ENCODE measurements around the gene SUN2.

SUN2 gene

DNA sequence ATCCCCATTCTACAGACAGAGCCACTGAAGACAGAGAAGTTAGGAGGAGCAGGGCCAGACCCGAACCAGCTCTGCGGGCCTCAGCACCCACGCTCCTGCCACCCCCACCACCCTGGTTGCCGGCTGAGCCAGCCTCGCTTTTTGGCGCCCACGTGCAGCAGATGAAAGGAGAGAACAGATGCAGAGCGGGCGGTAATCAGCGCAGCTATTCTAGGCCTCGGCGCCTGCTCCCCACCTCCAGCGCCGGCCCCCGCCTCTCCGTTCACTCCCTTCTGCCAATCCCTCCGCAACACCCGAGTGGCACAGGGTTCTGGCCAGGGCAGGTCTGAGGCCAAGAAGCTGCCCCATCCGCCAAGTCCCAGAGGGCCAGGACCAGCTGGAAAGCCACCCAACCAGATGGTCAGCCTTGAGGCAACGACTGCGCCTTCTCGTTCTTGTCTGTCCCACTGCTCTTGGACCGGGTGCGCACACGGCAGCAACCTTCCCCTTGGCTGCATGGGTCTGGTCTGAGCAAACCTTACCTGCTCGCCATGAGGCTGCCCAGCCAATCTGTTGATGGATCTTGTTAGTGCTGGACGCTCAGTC is 21.4 kb upstream of the SUN2 start:
- no peak for DNase-seq

DNA sequence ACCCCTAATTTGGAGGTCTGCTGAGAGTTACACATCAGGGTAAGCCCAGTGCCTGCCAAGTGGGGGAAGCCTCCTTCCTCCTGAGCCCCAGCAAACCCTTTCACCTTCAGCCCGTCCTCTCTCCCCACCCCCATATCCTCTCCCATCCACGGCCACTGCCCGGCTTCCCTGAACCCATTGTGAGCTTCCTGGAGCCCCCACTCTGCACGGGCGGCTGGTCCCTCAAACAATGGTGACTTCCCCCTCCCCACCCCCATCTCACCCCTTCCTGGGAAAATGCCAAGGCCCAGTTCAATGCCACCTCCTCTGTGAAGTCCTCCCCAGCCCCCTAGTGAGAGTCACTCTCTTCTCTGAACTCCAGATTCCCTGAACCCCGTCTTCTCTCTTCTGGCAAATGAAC is 20.3 kb upstream of the SUN2 start:
- no peak for DNase-seq

DNA sequence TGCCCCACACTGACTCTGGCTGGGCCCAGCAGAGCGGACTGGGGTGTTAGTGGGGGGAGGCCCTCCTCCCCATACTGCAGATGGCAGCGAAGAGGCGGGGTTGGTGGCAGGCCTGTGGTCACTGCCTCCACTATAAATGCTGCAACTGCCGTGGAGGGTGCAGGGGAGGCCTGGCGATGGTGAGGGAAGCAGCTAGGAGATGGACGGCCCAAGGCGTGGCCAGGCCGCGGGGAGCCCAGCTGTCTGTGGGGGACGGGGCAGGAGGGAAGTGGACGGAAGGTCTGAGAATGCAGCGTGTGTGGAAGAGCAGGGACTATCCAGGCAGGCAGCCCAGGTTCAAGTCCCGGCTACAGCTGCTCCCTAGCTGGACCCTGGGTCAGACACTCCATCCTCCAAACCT is 19.9 kb upstream of the SUN2 start:
- DNase-seq = no peak

DNA sequence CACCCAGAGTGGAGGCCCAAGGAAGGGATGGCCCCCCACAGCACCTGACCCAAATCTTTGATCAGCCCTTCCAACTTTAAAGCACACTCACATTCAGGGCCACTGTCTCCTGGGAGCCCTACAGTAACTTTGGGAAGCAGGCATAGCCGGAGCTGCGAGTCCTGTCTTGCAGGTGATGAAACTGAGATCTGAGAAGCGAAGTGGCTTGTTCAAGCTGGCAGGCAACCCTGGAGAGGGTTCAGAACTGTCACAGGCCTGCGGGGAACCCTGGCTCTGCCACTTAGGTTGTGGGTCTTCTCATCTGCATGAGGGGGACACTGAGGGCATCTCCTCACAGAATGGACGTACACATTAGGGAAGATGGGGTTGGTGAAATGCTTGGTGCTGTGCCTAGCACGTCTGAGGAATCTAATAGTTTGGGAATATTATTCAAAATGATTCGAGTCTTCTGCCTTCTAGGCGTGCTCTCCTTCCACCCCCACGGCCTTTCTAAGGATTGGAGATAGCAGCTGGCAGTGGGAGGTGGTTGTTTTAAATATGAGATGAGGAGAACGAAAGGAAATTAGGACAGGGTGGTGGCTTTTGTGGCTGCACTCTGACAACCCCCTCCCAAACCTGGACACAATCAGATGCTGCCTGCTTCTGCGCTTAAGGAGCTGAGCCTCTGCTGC is 18.8 kb upstream of the SUN2 start:
- DNase-seq = no peak

DNA sequence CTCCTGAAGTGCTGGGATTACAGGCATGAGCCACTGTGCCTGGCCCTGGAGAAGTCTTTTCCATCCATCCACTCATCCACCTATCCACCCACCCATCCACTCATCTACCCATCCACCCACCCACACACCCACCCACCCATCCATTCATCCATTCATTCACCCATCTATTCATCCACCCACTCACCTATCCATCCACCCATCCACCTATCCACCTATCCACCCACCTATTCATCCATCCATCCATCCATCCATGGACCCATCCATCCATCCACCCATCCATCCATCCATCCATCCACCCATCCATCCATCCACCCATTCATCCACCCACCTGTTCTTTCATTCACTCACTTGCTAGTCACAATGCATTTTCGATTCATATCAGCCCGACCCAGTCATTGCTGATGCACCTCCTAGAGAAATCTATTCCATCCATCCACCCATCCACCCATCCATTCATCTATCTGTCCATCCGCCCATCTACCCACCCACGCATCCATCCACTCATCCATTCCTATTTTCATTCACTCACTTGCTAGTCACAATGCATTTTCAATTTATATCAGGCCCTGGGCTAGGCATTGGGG is 17.7 kb upstream of the SUN2 start:
- no peak for DNase-seq

DNA sequence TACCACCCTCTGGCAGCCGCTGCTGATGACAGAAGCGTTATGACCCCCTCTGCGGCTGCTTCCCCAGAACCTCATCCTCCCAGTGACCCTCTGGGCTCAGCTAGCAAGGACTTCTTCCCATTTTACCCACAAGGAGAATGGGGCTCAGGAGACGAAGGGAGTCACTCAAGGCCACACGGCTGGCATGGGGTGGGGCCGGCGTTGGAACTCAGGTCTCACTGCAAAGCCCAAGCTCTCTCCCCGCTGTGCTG is 16.8 kb upstream of the SUN2 start:
- no peak for DNase-seq

DNA sequence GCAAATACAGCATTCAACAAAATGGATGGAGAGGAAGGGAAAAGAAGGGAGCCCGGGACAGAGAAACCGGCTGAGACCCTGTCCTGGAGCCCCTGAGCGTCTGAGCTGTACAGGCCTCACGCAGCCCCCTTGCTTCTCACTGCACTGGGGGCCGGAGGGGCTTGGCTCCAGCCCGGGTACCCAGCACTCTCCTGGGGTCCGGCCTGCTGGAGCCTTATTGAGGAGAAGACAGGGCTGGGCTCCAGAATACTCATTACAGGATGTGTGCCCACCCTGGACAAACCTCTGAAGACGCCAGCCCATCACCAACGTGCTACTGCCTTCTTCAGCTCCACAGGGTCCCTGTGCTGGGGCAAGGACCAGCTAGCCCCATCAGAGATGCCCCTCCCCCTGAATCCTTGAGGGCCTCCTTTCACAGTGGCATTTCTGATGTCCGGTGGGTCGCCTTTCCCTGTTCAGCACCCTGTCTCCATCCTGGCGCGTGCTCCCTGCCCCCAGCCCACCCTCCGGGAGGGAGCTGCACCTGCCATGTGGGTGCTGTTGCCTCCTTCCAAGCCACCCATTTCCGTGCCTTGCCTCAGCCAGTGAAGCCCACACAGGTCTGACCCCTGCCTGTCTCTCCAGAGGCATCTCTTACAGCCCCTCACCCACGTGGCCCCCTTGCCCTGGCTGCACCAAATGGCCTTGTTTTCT is 14.6 kb upstream of the SUN2 start:
- no peak for DNase-seq

DNA sequence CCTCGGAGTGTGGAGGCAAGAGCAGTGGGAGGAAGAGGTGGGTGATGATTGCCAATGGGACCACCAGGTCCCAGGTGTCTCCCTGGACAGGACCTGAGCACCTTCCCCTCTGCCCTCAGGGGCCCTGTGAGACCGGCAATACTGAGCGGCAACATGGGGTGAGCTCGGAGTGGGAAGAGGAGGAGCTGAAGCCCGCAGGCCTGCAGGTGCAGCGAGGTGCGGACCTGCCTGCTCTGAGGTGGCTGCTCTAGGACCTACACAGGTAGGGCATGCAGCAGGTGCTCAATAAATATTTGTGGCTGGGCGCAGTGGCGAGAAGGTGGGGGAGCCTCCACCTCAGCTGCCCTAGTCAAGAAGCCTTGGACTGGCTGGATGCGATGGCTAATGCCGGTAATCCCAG is 12.2 kb upstream of the SUN2 start:
- DNase-seq = no peak

DNA sequence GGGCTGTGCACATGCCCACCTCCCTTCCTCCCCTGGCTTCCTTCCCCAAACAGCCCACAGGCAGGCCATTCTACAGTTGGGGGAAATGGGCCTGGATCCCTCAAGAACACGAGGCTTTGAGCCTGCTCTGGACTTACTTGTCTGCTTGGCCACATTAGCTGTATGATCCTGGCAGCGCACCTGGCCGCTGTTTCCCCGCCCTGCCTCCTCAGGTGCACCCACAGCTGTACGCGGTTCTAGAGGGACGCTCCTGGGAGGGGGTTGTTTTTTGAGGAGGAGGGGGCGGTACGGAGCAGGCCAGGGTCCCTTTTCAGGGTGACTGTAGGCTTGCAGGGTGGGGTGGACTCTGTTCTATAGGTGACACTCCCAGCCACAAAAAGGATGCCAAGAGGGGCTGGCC is 11.5 kb upstream of the SUN2 start:
- no peak for DNase-seq

DNA sequence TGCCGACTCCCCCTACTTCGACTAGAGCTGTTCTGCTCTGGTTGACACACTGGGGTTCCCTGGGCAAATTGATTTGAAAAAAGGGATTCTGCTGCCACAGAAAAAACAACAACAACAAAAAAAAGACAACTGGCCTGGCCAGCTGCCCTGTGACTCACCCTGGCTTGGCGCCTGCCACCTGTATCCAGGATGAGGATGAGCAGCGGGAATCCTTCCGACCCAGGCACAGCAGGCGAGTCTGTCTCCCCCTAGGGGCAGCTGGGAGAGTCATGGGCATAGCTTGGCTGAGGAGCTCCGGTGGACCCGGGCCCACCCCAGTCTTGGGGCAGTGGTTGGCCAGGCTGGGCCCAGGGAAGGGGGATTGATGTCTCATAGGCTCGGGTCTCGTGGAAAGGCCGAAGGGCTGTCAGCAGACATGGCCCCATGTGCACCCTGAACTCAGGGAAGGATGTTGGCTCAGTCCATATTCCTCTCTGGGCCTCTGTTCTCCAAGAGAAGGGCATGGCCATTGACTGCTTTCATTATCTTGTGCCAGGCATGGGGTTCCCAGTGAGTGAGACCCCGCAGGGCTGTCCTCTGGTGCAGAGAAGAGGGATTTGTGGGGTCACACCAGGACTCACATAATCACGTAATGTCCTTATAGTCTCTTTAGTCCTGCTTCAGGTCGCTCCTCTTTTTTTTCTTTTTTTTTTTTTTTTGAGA is 10.4 kb upstream of the SUN2 start:
- peak; percentile 69 for DNase-seq

DNA sequence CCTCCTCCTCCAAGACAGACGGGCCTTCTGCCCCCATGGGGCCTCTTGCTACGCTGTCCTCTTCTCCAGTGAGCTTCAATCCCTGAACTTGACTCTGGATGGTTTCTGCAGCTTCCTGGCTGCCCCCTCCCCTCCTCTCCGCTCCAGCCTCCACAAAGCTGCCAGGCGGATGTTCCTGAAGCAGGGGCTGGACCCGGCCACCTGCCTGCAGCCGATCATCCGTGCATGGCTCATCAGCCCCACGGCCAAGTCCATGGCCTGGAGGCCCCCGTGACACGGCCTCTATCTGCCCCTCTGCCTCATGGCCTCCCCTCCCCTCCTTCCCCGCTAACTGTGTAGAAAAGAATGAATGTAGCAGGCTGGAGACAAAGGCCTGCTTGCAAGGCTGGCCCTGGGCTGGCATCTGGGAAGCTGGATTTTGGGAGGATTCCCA is 6.8 kb upstream of the SUN2 start:
- DNase-seq = no peak

DNA sequence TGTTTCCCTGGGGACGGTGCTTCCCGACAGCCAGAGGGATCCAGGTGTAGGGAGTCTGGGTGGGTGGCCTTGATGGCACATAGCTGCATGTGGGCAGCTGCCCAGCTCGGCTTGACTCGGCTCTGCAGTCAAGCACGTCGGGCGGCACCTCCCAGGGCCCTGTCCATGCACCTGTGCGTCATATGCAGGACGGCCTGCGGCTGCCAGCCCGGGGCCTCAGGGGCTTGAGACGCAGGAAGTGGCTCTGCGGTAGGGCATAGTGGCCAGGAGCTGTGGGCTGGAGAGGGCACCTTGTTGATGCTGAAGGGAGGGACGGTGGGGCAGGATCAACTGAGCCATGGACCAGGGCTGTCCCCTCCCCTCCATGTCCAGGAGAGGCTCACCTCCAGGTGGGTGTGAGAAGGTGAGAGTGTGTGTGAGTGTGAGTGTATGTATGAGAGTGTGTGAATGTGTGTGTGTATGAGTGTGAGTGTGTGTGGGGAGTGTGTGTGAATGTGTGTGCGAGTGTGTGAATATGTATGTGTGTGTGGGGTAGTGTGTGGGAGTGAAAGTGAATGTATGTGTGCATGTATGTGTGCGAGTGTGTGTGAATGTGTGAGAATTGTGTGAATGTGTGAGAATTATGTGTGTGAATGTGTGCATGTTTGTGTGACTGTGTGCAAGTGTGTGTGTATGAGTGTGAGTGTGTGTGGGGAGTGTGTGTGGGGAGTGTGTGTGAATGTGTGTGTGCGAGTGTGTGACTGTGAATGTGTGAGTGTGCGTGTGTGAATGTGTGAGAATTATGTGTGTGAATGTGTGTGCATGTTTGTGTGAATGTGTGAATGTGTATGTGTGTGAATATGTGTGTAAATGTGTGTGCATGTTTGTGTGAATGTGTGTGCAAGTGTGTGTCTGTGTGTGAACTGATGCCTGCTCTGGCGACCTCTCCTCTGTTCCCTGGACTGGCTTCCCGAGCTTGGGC is 5.7 kb upstream of the SUN2 start:
- no peak for DNase-seq

DNA sequence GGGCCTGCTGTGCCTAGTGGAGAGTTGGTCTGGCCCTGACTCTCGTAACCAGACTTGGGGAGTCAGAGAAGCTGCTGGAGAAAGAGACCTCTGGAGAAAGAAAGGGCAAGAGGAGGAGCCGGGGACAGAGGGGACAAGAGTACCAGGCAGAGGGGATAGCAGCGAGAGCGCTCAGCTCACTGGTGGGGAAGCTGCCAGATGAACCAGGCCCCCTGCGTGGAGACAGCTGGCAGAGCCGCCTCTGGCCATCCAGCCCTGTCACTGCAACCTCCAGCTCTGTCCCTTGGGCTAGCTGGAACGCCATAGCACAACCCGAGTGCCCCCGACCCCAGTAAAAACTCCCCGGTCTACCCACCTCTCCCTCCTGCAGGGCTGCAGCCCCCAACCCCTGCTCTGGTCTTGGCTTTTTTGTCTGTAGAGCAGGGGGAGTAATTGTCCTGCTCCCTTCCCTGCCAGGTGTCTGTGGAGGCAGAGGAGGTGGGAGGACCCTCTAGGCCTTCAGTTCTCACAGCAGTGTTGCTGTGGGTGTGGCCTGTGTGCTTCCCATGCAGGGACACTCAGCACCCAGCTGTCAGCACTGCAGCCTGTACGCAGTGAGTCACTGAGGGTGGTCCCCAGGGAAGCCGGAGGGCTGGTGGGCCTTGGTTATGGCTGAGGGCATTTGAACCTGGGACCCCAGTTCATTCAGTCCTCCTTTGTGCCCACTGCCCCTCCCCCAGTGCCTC is 4.8 kb upstream of the SUN2 start:
- no peak for DNase-seq

DNA sequence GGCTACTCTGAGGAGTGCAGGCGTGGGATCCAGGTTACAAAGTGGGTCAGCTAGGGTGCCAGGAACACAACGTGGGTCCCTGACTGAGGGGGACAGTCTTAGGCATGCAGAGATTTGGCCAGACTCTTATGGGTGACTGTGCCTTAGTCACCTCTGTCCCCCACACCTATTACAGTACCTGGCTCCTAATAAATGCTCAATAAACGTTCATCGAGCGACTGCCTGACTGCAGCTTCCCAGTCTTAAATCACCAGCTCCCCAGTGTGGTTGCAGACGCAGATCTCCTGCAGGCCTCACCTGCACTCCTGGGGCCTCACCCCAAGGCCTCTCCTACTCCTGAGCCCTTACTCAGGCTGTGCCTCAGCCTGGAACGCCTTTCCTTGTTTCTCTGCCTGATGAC is 3.2 kb upstream of the SUN2 start:
- DNase-seq = no peak

DNA sequence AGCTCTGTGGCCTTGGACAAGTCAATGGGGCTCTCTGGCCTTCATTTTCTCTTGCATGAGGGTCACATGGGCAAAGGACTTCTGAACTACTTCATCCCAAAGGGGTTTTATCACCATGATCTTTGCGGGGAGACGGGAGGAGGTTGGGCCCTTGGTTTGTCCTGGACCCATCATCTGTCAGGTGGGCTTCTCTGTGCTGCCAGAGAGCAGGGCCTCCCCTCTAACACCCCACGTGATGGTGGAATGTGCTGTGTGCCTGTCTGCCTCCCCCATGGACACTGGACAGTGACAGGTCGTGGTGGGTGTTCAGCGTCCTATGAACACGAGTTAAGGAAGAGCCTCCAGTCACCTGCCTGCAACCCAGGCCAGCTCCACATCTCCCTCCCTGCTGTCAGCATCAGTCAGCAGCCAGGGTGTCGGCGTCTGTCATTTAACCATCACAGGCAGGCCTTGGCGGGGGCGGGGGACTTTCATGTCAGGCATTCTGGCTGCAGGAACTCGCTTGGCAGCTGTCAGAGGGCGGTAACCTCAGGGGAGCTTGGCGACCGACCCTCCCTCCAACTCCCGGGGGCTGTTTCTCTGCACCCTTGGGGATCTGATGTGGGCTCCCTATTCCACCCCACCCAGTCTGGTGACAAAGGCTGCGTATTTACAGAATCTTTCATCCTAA is 2.6 kb upstream of the SUN2 start:
- DNase-seq = peak; percentile 85

DNA sequence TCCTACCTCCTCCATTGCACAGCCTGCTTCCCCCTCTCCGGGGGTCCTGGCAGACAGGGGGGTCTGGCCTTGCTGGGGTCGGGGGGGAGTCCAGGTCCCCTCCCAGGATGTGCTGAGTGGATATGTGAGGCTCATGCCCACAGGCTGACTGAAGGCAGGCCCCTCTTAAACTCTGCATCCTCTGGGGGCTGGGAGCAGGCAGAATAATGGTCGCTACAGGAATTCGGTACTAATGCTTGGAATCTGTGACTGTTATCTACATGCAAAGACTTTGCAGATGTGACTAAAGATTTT is 1.6 kb upstream of the SUN2 start:
- no peak for DNase-seq

DNA sequence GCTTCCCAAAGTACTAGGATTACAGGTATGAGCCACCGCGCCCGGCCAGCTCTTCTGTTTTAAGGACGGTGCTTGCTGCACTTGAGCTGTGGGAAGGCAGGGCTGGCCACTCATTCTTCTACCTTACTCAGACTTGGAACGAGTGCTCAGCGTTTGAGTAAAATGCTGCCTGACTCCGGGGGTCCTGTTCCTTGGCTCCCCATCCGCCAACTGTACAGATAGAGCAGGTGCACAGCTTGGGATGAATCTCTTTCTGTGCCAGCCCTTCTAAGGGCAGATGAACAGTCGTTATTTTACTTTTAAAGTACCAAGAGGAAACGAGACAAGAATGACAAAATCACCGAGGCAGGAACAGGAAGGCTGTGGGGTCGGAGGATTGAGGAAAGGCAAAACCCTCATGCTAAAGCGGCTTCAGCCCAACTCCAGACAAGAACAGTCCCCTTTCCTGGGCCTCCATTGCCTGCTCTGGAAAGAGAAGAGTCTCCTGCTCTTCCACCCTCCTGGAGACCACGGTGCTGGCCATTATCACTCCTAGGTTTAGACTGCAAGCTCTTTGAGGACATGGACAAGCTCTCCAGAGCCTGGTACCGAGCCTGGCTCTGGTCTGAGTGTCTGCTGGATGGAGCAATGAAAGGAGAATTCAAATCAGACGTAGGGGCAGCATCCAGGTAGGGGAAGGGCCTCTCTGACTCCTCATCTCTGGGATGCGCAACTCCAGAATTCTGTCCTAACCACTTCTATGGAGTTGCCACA is 1.1 kb upstream of the SUN2 start:
- DNase-seq = peak; percentile 42

DNA sequence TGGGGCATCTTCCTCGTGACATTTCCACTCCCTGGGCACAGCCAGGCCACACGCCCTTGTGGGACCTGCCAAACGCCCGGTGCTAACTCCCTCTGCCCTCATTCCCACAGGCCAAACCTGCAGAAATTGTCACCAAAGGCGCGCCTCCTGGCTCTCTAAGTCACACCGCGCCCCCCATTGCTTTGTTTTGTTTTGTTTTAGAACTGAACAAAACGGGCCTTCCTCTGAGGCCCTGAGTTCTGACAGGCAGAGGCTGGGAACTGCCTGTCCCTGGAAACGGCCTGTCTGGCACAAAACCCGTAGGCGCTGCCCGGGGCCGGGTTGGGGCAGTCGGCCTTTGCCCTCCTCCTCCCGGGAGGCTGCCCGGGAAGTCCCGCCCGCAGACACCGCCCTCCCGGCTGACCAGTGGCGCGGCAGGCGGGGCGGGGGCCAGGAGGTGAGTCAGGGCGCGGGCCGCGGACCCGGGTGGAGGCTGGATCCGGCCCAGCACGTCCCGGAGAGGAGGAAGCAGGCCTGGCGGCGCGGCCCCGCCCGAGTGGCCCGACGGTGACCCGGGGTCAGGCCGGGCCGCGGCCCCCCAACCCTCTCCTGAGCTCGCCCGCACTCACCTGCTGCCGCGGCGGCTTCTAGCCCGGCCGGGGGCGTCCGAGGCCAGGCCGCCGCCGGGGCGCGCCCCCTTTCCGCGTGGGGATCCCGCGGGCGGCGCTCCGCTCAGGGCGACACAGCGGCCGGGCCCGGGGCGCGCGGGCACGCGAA is 465 bp downstream of the SUN2 start:
- peak; percentile 57 for DNase-seq

DNA sequence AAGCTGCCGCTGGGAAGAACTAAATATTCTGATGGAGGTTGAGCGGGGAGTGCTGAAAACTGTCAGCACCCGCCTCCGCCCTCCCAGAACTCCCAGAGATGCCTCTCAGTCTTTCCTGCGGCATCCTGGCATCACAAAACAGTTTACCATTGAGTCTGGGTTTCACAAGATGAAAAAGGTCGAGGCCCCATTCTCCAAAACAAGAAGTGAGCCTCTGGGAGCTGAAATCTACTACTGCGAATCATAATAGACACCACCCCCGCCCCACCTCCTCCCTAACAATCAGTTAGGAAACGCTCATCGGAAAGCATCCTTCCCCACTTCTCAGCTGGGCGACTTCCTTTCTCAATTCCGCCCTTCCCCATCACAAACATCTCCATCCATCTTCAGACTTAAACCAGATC is 1.0 kb downstream of the SUN2 start:
- peak; percentile 59 for DNase-seq

All from CD4-positive, alpha-beta T cell treated with Interleukin-6 for 4 hours (primary cell).